ENCODE measurements around the gene OR8H1. TPM values are rescaled to one million over a fixed set of nuclear protein-coding genes. Genes with fewer than 3 reads are reported as not detected.

OR8H1 gene
- total RNA-seq = not detected in 2 replicates

DNA sequence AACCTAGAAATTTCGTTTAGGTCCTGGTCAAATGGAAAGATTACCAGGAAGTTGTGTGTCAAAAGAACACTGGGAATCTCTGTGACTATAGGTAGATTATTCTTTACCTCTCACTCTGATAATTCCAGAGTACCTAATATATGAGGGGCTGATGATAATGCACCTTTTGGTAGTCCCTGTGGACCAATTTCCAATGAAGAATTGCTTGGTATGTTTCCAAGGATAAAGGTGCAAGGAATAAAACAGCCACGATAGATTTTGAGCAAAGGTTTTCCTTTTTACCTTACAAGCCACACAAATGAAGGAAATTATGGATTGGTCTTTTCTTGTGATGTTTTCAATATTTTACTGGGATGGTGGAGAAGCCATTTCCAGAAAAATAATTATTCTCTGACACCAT lies at the start of gene OR8H1:
Gene OR8H1, minus strand, starts transcription at position 101 of the 400 bp plus-strand sequence. CDS start 1,192 bp downstream, outside the sequence.

DNA sequence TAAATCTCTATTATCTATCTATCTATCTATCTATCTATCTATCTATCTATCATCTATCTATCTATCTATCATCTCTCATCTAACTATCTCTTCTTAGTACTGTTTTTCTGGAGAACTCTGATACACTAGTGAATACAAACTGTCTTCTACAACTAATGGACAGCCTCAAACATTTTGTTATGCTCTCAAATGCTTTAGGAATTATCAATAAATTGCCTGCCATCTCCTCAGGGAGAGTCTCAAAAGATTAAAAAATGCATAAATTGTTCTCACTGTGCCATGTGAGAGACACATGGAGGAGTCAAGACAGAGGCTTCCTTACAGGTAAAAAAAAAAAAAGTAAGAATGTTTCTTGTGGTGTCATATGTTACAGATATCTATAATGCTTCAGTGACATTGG lies 22.8 kb upstream of the OR8H1 start, which contains the start of gene OR8K3:
Gene OR8K3, plus strand, starts transcription at position 301 of the 400 bp plus-strand sequence. CDS start 3,163 bp downstream, outside the sequence.

GRCh38 chr11:56273854-56274253 lies 18.2 kb downstream of the OR8H1 start, which contains the start of gene OR5T1:
TSS of gene OR5T1 (plus strand) at chr11:56274154. CDS start at chr11:56275639, 1,485 bp downstream.

GRCh38 chr11:56251954-56252353 lies 40.1 kb downstream of the OR8H1 start, which contains the start of gene OR5T3:
TSS of gene OR5T3 (plus strand) at chr11:56252254. CDS start at chr11:56252254, 0 bp downstream.

Other genes starting within 250 kb of the OR8H1 start
- not detected in 2 replicates for gene OR8I2, start 198.9 kb downstream of the OR8H1 start, total RNA-seq
- gene OR8H2, start 188.6 kb downstream of the OR8H1 start, total RNA-seq = not detected in 2 replicates
- gene OR8H3, start 169.9 kb downstream of the OR8H1 start, total RNA-seq = not detected in 2 replicates
- not detected in 2 replicates for gene OR8J3, start 152.1 kb downstream of the OR8H1 start, total RNA-seq
- gene OR8K5, start 131.9 kb downstream of the OR8H1 start, total RNA-seq = not detected in 2 replicates
- not detected in 2 replicates for gene OR5J2, start 115.6 kb downstream of the OR8H1 start, total RNA-seq
- gene OR5T2, start 58.0 kb downstream of the OR8H1 start, total RNA-seq = not detected in 2 replicates
- gene OR5T3, start 40.0 kb downstream of the OR8H1 start, total RNA-seq = not detected in 2 replicates
- not detected in 2 replicates for gene OR5T1, start 18.1 kb downstream of the OR8H1 start, total RNA-seq
- gene OR8K3, start 22.9 kb upstream of the OR8H1 start, total RNA-seq = not detected in 2 replicates
- not detected in 2 replicates for gene OR8K1, start 53.8 kb upstream of the OR8H1 start, total RNA-seq
- not detected in 2 replicates for gene OR8J1, start 62.0 kb upstream of the OR8H1 start, total RNA-seq
- not detected in 2 replicates for gene OR8U1, start 83.4 kb upstream of the OR8H1 start, total RNA-seq
- gene OR5AL1, start 120.4 kb upstream of the OR8H1 start, total RNA-seq = not detected in 2 replicates
- not detected in 2 replicates for gene OR5M3, start 181.1 kb upstream of the OR8H1 start, total RNA-seq
- gene OR5M8, start 199.1 kb upstream of the OR8H1 start, total RNA-seq = not detected in 2 replicates